ENCODE data around the gene DDX1. TPM values are rescaled to one million over a fixed set of nuclear protein-coding genes. Genes with fewer than 3 reads are reported as not detected.

The DDX1 gene
- total RNA-seq, 2 donors from 2014 or later: 116 to 126 TPM

GRCh38 chr2:15579641-15580040, 12.0 kb upstream of the DDX1 start:
- Histone ChIP-seq H3K4me1 (ENCODE audit: control insufficient read depth, insufficient read depth, low read length) (peaks cover 6% of the 10 kb centered on the region), H3K9me3 (ENCODE audit: control insufficient read depth, low read length) (no peaks in the 10 kb centered on the region), H3K4me3 (ENCODE audit: low read length) (no peak overlapping the region), H3K27me3 (ENCODE audit: control insufficient read depth, insufficient read depth, low read length, poor library complexity, severe bottlenecking) (no peaks in the 10 kb centered on the region), H3K27ac (ENCODE audit: low read depth, low read length) (no peak overlapping the region), H3K36me3 (ENCODE audit: control insufficient read depth, insufficient read depth, low read length) (no peaks in the 10 kb centered on the region), H3K9ac (ENCODE audit: extremely low read depth, low read length, poor library complexity, severe bottlenecking) (no peak overlapping the region)
- no peaks in the 10 kb centered on the region for H3K36me3 Mint-ChIP-seq (ENCODE audit: low read depth)
- H3K9me3 Mint-ChIP-seq: no peaks in the 10 kb centered on the region
- peaks cover 3% of the 10 kb centered on the region for H3K4me1 Mint-ChIP-seq
- TF ChIP-seq CTCF (conservative IDR thresholded peaks at IDR 0.05): peak; percentile 29
- peak; percentile 58 for DNase-seq
- peak overlapping the region; percentile 22 for H3K27ac Mint-ChIP-seq
- WGBS, 2 experiments (ENCODE audit: insufficient coverage in 1 of 2, insufficient read length in 1 of 2): 67% methylated on average over 1 of the region's 1 CpG
- no peaks in the 10 kb centered on the region for H3K27me3 Mint-ChIP-seq (ENCODE audit: insufficient read depth)
- H3K4me3 Mint-ChIP-seq: no peak overlapping the region

GRCh38 chr2:15580451-15580850, 11.2 kb upstream of the DDX1 start:
- Histone ChIP-seq H3K4me1 (ENCODE audit: control insufficient read depth, insufficient read depth, low read length) (peaks cover 6% of the 10 kb centered on the region), H3K4me3 (ENCODE audit: low read length) (no peak overlapping the region), H3K27me3 (ENCODE audit: control insufficient read depth, insufficient read depth, low read length, poor library complexity, severe bottlenecking) (no peaks in the 10 kb centered on the region), H3K9ac (ENCODE audit: extremely low read depth, low read length, poor library complexity, severe bottlenecking) (no peak overlapping the region), H3K27ac (ENCODE audit: low read depth, low read length) (no peak overlapping the region), H3K36me3 (ENCODE audit: control insufficient read depth, insufficient read depth, low read length) (no peaks in the 10 kb centered on the region), H3K9me3 (ENCODE audit: control insufficient read depth, low read length) (no peaks in the 10 kb centered on the region)
- peaks cover 2% of the 10 kb centered on the region for H3K27me3 Mint-ChIP-seq (ENCODE audit: insufficient read depth)
- H3K4me3 Mint-ChIP-seq: no peak overlapping the region
- no peaks in the 10 kb centered on the region for H3K36me3 Mint-ChIP-seq (ENCODE audit: low read depth)
- no peak overlapping the region for H3K27ac Mint-ChIP-seq
- no peak for TF ChIP-seq CTCF (conservative IDR thresholded peaks at IDR 0.05)
- DNase-seq: no peak
- H3K4me1 Mint-ChIP-seq: peaks cover 3% of the 10 kb centered on the region
- 94 to 100% methylated on average over 2 of the region's 2 CpGs for WGBS, 2 experiments (ENCODE audit: insufficient coverage in 1 of 2, insufficient read length in 1 of 2)
- no peaks in the 10 kb centered on the region for H3K9me3 Mint-ChIP-seq

- Mint-ChIP-seq H3K4me3 (no peak overlapping the region), H3K4me1 (peaks cover 3% of the 10 kb centered on the region), H3K36me3 (ENCODE audit: low read depth) (no peaks in the 10 kb centered on the region), H3K9me3 (no peaks in the 10 kb centered on the region), H3K27ac (no peak overlapping the region), H3K27me3 (ENCODE audit: insufficient read depth) (peaks cover 9% of the 10 kb centered on the region)
- 94 to 97% methylated on average over 13 to 15 of the region's 15 CpGs for WGBS, 2 experiments (ENCODE audit: insufficient coverage in 1 of 2, insufficient read length in 1 of 2)
- Histone ChIP-seq H3K9ac (ENCODE audit: extremely low read depth, low read length, poor library complexity, severe bottlenecking) (no peak overlapping the region), H3K4me3 (ENCODE audit: low read length) (no peak overlapping the region), H3K27me3 (ENCODE audit: control insufficient read depth, insufficient read depth, low read length, poor library complexity, severe bottlenecking) (no peaks in the 10 kb centered on the region), H3K4me1 (ENCODE audit: control insufficient read depth, insufficient read depth, low read length) (peaks cover 6% of the 10 kb centered on the region), H3K27ac (ENCODE audit: low read depth, low read length) (no peak overlapping the region), H3K9me3 (ENCODE audit: control insufficient read depth, low read length) (no peaks in the 10 kb centered on the region), H3K36me3 (ENCODE audit: control insufficient read depth, insufficient read depth, low read length) (no peaks in the 10 kb centered on the region)
- DNase-seq: no peak
- TF ChIP-seq CTCF (conservative IDR thresholded peaks at IDR 0.05): no peak
These were observed 8.8 kb upstream of the DDX1 start for GRCh38 chr2:15582710-15583357.

Measured in endodermal cell (in vitro differentiated cells).